Inferior parietal cortex (tissue), 1 donor: ENCODE data around the gene FAM13A.
A peak's percentile ranks its signal among the peaks of the same experiment; 100 is the strongest.

Experiments used
- DNase-seq: peaks from one replicate; pipeline ENCODE4 v3.0.0-alpha.2; 2016; ENCODE audit errors: extremely low spot score

Gene FAM13A

GRCh38 chr4:88812420-88812819 is 244.6 kb downstream of the FAM13A start:
- DNase-seq = no peak

DNA sequence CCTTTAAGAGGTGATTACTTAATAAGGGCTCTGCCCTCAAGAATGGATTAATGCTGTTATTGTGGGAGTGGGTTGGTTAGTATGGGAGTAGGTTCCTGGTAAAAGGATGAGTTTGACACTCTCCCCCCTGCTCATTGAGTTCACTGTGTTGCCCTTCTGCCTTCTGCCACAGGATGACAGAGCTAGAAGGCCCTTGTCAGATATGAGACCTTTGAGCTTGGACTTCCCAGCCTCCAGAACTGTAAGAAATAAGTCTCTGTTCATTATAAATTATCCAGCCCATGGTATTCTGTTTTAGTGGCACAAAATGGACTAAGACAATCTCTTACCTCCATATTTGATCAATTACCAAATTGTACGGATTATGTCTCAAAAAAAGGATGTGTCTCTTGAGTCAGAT is 245.1 kb downstream of the FAM13A start:
- no peak for DNase-seq

DNA sequence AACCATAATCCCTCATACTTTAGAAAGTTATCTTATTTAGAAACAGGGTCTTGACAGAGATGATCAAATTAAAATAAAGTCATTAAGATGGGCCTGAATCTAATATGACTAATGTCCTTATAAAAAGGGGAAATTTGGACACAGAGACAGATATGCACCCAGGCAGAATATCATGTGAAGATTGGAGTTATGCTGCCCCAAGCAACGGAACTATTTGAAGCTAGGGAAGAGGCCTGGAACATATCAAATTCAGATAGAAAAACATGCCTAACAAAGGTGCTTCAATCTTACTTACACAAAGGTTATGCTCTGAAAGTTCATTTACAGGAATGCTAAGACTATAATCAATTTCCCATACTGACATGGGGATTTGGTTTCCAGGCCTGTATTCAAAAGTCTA is 246.7 kb downstream of the FAM13A start:
- DNase-seq = no peak

DNA sequence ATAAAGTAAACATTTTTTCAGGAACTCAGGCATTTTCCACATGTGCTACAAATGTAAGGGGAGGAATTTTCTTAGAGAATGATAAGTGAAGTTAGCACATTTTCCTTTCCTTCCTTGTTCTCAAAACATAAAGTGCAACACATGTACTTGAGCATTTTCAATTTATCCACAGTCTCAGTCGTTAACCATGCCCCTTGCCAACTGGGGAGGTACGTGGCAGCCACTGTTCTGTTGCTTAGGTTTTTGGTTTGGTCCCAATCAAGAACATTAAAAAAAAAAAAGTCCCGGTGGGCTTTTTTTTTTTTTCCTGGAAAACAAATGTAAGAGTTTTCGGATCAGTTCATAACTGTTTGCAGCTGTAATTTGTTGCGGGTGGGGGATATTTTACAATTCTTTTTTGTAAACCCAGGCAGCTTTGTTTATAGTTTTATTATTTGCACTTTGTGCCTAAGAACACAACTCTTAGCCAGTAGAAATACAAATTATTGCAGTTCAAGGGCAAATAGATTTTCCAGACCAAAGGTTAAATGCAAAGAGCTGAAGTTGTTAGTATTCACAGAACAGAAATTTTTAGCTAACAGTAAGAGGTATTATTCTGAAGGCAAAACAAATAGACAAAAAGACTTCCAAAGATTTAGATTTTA is 247.3 kb downstream of the FAM13A start:
- DNase-seq = no peak

GRCh38 chr4:88809101-88809500 is 247.9 kb downstream of the FAM13A start:
- DNase-seq = no peak

- DNase-seq = no peak
Measured at GRCh38 chr4:88807499-88807898, 249.5 kb downstream of the FAM13A start.

- no peak for DNase-seq
Measured at GRCh38 chr4:88804234-88804633, 252.8 kb downstream of the FAM13A start.

- no peak for DNase-seq
Measured at GRCh38 chr4:88803600-88804096, 253.3 kb downstream of the FAM13A start.

DNA sequence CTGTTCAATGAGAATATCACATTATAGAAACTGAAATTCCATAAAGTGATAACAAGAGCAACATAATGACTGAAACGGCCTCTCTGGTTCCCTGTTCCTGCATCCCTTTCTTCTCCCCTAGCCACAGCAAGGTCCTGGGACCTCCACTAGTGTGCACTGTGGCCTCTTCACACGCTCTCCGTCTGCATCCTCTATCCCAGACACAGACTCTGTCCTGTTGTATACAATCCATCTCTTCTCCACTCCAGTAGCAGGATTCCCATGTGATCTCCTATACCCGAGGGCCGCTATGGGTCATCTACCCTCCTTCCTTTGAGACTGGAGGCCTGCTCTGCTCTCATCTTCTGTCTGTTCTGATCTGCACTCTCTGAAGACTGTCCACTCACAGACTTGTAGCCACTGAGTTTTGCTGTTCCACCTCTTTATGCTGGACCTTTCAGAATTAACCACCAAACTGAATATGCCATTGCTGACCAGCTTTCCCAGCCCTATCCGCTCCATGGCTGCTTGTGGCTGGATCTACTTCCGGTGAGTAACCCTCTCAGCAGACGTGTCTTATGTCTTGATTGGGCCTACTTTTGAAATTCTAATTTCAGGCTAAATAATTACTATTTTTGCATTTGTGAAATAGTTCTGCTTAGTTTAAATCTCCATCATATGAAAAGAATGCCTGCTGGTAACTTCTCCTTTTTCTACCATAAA is 254.2 kb downstream of the FAM13A start:
- DNase-seq = no peak

GRCh38 chr4:88802138-88802537 is 254.8 kb downstream of the FAM13A start:
- no peak for DNase-seq

GRCh38 chr4:88799900-88800299 is 257.1 kb downstream of the FAM13A start:
- DNase-seq = no peak

- DNase-seq = no peak
Measured at GRCh38 chr4:88797725-88798124, 259.3 kb downstream of the FAM13A start.

GRCh38 chr4:88796545-88796944 is 260.4 kb downstream of the FAM13A start:
- no peak for DNase-seq

- DNase-seq = no peak
Measured at GRCh38 chr4:88794952-88795351, 262.0 kb downstream of the FAM13A start.

GRCh38 chr4:88794087-88794690 is 262.8 kb downstream of the FAM13A start:
- no peak for DNase-seq

DNA sequence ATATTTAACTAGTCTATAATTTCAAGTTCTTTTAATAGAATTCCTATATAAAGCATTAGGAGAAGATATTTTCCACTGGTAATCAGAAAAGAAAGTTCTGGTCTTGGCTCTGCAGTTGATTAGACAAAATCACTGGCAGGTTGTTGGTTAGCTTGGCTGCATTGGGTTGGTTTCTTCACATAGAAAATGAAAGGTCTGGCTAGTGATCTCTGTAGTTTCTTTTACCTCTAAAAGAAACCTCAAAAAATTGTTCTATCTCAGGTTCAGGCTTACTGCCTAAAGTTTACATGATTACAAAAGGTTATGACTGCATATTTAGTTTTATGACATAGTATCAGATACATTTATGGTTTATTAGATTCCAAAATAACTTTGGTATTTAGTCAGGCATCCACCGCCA is 263.5 kb downstream of the FAM13A start:
- no peak for DNase-seq

DNA sequence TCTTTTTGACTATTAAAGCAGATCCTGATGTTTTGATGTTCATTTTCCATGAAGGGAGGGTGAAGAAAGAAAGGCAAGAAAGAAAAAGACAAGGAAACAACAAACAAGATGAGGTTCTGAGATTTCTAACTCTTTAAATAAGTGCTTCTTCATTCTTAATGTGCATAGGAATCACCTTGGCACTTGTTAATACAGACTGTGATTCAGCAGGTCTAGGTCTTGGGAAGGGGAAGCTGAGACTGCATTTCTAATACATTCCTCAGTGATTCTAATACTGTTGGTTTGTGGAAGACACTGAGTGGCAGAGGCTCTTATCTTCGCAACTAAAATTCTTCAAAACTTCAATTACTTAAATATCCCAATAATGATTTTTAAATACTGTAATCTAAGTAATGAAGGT is 264.2 kb downstream of the FAM13A start:
- no peak for DNase-seq

DNA sequence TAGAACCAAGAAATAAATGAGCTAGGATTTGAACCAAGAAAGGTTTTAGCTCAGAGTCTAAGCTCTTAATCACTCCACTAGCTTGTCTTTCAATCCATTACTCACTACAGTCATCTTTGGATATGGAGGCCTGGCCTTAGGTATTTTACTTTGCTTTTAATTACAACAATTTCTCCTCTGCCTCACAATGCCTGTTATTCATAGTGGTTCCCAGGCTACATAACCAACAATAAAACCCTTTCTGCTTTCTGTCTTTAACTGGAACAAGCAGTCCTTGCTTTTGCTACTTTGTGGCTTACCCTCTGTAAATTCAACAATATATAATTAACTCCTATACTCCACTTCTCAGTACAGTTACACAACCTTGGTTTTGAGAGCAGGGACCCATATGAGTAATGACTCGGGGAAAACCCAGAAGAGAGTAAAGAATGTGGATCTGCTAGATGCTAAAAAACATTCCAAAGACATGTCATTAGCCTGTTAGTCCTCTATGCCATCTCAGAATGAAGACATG is 264.7 kb downstream of the FAM13A start:
- DNase-seq = peak; percentile 55

GRCh38 chr4:88791274-88791673 is 265.7 kb downstream of the FAM13A start:
- DNase-seq = no peak

- DNase-seq = no peak
Measured at GRCh38 chr4:88788895-88789294, 268.1 kb downstream of the FAM13A start.

DNA sequence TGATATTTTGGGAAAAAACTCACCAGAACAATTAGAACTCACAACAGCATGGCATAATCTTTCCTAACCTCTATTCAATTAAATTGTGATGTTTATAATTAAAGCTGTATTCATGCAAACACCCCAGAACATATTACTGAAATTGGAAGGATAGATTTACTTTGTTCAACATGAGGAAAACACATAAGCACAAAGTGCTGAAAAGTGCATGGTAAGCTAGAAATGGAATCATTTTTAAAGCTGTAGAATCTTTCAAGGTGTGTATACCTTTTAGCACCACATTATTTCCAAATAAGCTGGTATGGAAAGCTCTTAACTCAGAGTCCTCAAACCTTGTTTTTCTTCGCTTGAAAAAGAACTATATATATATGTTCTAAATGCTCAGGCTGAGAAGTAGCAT is 268.6 kb downstream of the FAM13A start:
- no peak for DNase-seq

DNA sequence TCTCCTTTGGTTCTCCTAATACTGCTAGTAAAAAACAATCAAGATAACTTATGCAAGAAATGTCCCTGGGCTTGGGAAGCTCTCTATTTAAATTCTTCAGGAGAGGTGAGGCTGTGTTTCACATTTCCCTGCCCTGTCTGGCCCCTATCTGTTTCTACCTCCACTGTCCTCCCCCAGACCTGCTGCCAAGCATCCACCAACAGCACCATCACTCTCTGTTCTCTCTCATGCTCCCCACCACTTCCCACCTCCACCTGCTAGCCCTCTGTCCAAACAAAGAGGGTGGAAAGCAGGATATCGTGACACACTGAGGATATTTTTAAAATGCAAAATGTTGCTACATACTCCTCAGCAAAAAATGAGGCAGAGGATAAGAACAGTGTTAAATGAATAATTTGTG is 271.0 kb downstream of the FAM13A start:
- no peak for DNase-seq

DNA sequence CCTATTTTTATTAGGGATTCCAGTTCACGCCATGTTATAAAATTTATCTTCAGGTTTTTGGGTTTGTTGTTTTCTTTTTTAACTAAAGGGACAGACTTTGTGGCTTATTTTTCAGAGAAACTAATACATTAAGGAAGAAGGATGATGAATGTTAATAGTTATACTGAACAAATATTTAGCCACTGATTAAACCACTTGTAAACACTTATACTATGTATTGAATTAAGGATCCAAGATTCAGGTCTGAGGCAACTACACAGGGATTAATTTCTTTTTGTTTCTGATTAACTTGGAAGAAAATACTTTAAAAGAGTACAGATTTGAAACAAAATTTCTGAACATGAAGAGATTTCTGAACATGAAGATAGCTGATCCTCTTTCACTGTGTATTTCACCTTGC is 276.6 kb downstream of the FAM13A start:
- DNase-seq = no peak
